Stimulated activated naive CD8-positive, alpha-beta T cell treated with anti-CD3 and anti-CD28 coated beads, Interleukin-15, Interleukin-2, amounts not matched to agents 100 ng/mL and 50 ng/mL, for 24 hours (primary cell): ENCODE results near the gene PRKCQ.
"Not testable (repeated sequence)": the region's sequence is repeated elsewhere in the genome, so short reads cannot be mapped to it uniquely, and the experiment has no call there.

Experiments used
- H3K27ac Mint-ChIP-seq: one replicate; pipeline ENCODE4 v1.8.0; 2021; ENCODE audit warnings: mild to moderate bottlenecking, mixed read lengths
- H3K27me3 Mint-ChIP-seq: one replicate; pipeline ENCODE4 v1.8.0; 2021; ENCODE audit warnings: mixed read lengths
- H3K36me3 Mint-ChIP-seq: one replicate; pipeline ENCODE4 v1.8.0; 2021; ENCODE audit warnings: low read depth, mixed read lengths
- H3K4me1 Mint-ChIP-seq: one replicate; pipeline ENCODE4 v1.8.0; 2021; ENCODE audit warnings: low read depth, mixed read lengths
- H3K4me3 Mint-ChIP-seq: one replicate; pipeline ENCODE4 v1.8.0; 2021; ENCODE audit warnings: mild to moderate bottlenecking, mixed read lengths
- H3K9me3 Mint-ChIP-seq: one replicate; pipeline ENCODE4 v1.8.0; 2021; ENCODE audit warnings: mixed read lengths

Gene PRKCQ

DNA sequence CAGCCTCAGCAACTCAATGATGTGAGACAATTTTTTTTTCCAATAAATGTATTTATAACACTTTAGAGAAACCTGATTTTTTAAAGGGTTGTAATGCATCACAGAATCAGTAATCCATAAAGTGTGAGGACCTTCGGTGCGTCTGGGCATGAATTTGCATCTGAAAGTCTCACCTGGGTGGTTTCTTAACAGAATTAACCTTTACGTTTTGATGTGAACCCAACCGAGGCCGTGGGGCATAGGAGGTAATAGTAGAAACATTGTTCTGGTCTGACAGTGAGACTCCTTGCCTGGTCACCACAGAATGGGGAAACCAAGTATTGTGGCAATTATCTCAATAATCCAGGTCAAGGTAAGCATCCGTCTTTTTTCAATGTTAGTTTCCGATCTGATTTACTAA, 114.6 kb downstream of the PRKCQ start:
- Mint-ChIP-seq H3K4me3 (peak overlapping the region; percentile 33), H3K27me3 (no peaks in the 10 kb centered on the region), H3K27ac (peak overlapping the region; percentile 65), H3K36me3 (peaks cover 80% of the 10 kb centered on the region), H3K9me3 (peaks cover 10% of the 10 kb centered on the region), H3K4me1 (peaks cover 46% of the 10 kb centered on the region)

DNA sequence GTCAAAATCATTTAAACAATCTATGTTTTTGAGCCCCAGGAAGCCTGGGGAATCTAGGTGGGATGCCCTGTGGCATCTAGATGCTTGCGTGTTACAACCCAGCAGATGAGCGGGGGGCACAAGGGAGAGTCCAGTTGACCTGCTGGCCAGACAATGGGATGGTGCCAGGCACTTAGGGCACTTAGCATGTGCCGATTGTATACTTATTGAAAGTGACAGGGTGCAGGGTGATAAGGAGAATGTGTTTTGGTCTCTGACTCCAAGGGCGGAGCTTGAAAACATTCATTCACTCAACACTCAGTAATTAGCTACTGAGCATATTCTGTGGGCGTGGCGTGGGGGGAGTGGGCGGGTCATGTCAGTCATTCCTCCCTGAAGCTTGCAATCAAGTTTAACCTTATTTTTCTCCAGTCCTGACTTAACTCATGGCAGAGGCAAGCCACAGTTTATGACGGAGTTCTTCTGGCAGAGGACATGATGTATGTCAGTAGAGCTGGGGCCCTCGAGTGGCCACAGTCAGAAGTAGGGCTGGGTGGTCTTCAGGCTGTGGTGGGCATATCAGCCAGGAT, 115.1 kb downstream of the PRKCQ start:
- peaks cover 8% of the 10 kb centered on the region for H3K9me3 Mint-ChIP-seq
- H3K36me3 Mint-ChIP-seq = peaks cover 80% of the 10 kb centered on the region
- H3K4me1 Mint-ChIP-seq = peaks cover 41% of the 10 kb centered on the region
- H3K4me3 Mint-ChIP-seq = no peak overlapping the region
- H3K27me3 Mint-ChIP-seq = no peaks in the 10 kb centered on the region
- H3K27ac Mint-ChIP-seq = peak overlapping the region; percentile 57

DNA sequence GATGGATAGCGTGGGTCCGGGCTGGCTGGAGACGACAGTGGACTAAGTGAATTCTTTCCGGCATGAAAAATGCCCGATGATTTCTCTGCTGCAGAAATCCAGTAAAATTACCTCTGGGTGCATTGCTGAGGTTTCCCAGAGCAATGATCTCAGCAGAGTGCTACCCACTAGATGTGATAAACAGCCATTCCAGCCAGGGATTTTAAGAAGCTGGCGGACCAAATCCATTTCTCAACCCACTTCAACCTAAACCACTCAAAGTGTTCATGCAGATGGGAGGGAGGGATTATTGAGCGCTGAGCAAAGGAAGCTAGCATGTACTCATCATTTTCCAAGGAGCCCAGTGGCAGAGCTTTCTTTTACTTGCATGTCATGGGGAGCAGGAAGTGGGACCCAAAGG, 116.7 kb downstream of the PRKCQ start:
- H3K27ac Mint-ChIP-seq = no peak overlapping the region
- H3K9me3 Mint-ChIP-seq = peaks cover 5% of the 10 kb centered on the region
- no peaks in the 10 kb centered on the region for H3K27me3 Mint-ChIP-seq
- peaks cover 85% of the 10 kb centered on the region for H3K36me3 Mint-ChIP-seq
- peaks cover 43% of the 10 kb centered on the region for H3K4me1 Mint-ChIP-seq
- H3K4me3 Mint-ChIP-seq = no peak overlapping the region

DNA sequence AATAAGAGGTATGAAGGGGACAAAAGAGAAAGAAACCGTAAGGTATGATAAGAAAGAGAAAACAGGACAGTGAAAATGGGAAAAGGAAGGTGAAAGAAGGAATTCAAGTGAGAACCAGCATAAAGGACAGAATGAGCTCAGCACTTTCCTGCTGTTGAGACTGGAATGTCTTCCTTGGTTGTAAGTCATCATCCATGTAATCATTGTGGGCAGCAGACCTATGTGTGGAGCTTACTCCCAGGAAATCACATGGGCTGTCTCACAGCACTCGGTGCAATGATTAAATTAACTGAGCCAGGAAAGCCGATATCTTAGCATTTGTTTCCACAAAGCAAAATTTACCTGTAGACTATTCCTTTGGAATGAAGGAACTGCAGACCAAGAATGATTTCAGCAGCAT, 118.1 kb downstream of the PRKCQ start:
- no peak overlapping the region for H3K4me3 Mint-ChIP-seq
- H3K4me1 Mint-ChIP-seq = peaks cover 36% of the 10 kb centered on the region
- no peak overlapping the region for H3K27ac Mint-ChIP-seq
- peaks cover 87% of the 10 kb centered on the region for H3K36me3 Mint-ChIP-seq
- peaks cover 5% of the 10 kb centered on the region for H3K9me3 Mint-ChIP-seq
- H3K27me3 Mint-ChIP-seq = no peaks in the 10 kb centered on the region

DNA sequence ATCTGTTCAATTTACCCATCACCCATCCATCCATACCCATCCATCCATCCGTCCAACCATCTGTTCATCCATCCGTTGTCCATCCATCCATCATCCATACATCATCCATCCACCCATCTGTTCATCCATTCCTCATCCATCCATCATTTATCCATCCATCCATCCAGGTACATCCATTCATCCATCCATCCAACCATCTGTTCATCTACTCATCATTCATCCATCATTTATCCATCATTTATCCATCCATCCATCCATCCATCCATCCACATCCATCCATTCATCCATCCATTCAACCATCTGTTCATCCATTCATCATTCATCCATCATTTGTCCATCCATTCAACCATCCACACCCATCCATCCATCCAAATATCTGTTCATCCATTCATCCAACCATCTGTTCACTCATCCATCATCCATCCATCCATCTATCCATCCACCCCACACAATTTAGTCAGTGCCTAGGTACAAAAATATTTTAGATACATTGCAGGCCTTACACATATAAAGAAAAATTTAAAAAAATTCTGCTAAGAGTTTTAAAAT, 119.1 kb downstream of the PRKCQ start:
- H3K27ac Mint-ChIP-seq = peak overlapping the region; percentile 79
- no peaks in the 10 kb centered on the region for H3K27me3 Mint-ChIP-seq
- peaks cover 5% of the 10 kb centered on the region for H3K9me3 Mint-ChIP-seq
- peaks cover 87% of the 10 kb centered on the region for H3K36me3 Mint-ChIP-seq
- H3K4me1 Mint-ChIP-seq = peaks cover 25% of the 10 kb centered on the region
- H3K4me3 Mint-ChIP-seq = no peak overlapping the region

DNA sequence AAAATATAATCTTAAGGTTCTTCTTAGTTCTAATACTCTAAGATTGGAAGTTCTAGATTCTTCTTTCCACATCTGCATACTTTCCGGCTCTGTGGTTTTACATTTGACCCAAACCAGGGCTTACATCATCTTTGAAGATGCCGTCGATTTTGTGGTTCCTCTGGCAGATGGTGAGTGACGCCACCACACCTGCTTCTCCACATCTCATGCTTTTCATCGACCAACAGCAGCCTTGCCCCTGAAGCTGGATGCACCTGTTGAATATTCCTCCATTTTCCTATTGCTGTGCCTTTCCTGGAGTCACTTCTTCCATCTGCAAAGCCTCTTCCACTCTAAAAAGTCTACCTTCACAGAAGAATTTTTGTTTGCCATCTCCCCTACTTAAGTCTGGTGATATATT, 121.3 kb downstream of the PRKCQ start:
- peaks cover 91% of the 10 kb centered on the region for H3K36me3 Mint-ChIP-seq
- peaks cover 5% of the 10 kb centered on the region for H3K9me3 Mint-ChIP-seq

DNA sequence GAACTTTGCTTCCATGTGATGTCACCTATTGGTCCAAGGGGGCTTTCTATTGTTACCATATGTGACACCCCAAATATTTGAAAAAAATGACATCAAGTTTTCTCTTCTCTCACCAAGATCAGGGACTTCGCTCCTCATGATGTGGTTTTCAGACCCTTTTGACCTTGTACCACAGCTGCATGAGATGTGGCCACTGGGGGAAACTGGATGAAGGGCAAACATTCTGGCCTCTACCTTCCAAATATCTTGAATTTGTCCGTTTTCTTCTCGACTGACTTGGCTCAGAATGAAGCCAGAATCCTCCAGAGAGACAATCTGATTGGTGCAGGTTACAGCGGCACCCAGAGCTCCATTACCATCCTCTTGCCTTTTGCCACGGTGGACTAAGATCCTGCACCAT, 122.7 kb downstream of the PRKCQ start:
- H3K9me3 Mint-ChIP-seq = peaks cover 5% of the 10 kb centered on the region
- H3K4me1 Mint-ChIP-seq = peaks cover 12% of the 10 kb centered on the region
- H3K27me3 Mint-ChIP-seq = no peaks in the 10 kb centered on the region
- no peak overlapping the region for H3K4me3 Mint-ChIP-seq
- no peak overlapping the region for H3K27ac Mint-ChIP-seq
- H3K36me3 Mint-ChIP-seq = peaks cover 83% of the 10 kb centered on the region

More for the DNA sequence above, 121.3 kb downstream of the PRKCQ start:
- Mint-ChIP-seq H3K4me3 (no peak overlapping the region), H3K27ac (no peak overlapping the region), H3K27me3 (no peaks in the 10 kb centered on the region), H3K4me1 (peaks cover 12% of the 10 kb centered on the region)

DNA sequence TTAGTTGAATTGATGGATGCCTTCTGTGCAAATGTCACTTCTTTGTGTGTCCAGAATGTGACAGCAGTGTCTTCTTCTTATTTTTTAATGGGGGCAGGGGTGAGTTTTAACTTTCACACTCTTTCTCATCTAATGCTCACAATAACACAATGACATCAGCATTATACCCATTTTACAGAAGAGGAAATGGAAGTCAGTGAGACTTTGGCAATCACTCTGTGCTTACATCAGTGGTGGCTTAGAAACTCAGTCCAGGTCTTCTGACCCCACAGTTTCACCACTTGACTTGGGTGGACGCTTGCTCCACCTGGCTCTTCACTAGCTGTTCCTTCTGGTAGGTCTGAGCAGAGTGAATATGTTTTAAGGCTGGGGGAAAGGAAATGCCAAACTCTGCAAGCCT, 124.0 kb downstream of the PRKCQ start:
- Mint-ChIP-seq H3K27me3 (no peaks in the 10 kb centered on the region), H3K4me1 (peaks cover 11% of the 10 kb centered on the region), H3K27ac (peak overlapping the region; percentile 31), H3K36me3 (peaks cover 81% of the 10 kb centered on the region), H3K4me3 (no peak overlapping the region), H3K9me3 (peaks cover 4% of the 10 kb centered on the region)

DNA sequence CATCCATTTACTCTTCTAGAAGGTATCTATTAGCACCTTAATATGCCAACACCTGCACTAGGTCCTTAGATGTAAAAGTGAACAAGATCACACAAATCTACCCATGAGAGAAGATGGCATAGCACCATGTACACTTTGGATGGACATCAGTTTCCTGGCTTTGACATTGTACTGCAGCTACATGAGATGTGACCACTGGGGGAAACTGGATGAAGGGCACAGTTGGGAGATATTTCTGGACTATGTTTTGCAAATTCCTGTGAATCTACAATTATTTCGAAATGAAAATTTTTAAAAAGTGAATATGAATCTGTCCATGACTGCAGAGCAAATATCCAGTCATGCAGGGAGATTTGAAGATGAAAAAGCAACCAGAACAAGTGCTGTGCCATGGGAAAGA, 124.5 kb downstream of the PRKCQ start:
- H3K36me3 Mint-ChIP-seq = peaks cover 80% of the 10 kb centered on the region
- H3K4me1 Mint-ChIP-seq = peaks cover 6% of the 10 kb centered on the region
- H3K4me3 Mint-ChIP-seq = no peak overlapping the region
- peak overlapping the region; percentile 31 for H3K27ac Mint-ChIP-seq
- H3K9me3 Mint-ChIP-seq = no peaks in the 10 kb centered on the region
- H3K27me3 Mint-ChIP-seq = no peaks in the 10 kb centered on the region

DNA sequence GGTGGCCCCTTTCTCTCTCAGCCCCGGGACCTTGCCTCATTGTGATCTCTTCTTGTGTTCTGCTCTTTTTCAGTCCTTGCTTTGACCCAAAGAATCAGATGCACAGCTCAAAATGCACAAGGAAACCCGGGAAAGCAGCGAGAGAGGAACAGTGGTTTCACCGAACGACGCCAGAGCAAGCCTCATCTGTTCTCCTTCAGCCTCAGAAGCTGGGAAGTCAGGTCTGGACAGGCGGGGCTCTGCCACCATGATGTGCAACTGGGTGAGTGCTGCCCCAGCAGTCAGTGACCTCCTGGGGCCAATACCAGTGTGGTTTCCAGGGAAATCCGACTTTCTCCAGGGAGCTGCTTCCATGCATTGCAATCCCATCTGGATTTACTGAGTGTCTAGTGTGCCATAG, 133.4 kb downstream of the PRKCQ start:
- H3K4me3 Mint-ChIP-seq = no peak overlapping the region

DNA sequence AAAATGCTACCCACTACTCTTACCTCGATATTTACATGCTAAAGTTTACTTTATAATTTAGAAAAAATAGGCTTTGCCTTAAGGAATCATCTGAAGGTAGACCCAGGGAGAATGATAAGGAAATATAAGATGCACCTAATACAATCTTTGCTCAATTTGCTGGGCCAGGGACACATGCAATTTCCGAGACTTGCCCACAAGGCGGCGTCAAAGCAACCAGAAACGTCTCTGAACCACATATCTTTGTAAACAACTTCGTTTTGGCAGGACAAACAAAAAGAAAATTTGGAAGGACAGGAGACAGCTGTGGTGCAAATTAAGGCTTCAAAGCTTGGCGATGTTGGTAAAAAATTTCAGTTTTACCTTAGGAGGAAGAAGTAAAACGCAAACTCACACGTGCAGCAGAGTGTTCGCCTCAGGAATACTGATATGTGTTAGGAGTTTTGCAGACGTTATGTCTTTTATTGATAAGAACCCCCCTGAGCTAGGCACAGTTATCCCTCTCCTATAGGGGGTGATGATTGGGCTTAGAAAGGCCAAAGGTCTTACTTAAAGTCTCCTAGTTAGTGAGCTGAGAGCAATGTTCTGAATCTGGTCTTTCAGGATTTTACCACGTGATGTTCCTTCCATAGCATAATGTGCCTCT, 134.3 kb downstream of the PRKCQ start:
- no peak overlapping the region for H3K4me3 Mint-ChIP-seq
- H3K27me3 Mint-ChIP-seq = no peaks in the 10 kb centered on the region
- no peaks in the 10 kb centered on the region for H3K9me3 Mint-ChIP-seq
- H3K4me1 Mint-ChIP-seq = peaks cover 16% of the 10 kb centered on the region
- H3K27ac Mint-ChIP-seq = no peak overlapping the region
- H3K36me3 Mint-ChIP-seq = peaks cover 56% of the 10 kb centered on the region

More for the DNA sequence above, 133.4 kb downstream of the PRKCQ start:
- Mint-ChIP-seq H3K36me3 (peaks cover 55% of the 10 kb centered on the region), H3K9me3 (no peaks in the 10 kb centered on the region), H3K27me3 (no peaks in the 10 kb centered on the region), H3K4me1 (peaks cover 16% of the 10 kb centered on the region), H3K27ac (no peak overlapping the region)

DNA sequence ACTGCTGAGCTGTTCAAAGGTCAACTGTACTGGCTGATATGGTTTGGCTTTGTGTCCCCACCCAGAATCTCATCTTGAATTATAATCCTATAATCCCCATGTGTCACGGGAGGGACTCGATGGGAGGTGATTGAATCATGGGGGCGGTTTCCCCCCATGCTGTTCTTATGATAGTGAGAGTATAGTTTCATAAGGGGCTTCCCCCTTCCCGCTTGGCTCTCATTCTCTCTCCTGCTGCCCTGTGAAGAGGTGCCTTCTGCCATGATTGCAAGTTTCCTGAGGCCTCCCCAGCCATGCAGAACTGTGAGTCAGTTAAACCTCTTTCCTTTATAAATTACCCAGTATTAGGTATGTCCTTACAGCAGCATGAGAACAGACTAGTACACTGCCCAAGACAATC, 140.2 kb downstream of the PRKCQ start:
- H3K36me3 Mint-ChIP-seq = peaks cover 71% of the 10 kb centered on the region
- not testable (repeated sequence) for H3K27me3 Mint-ChIP-seq

DNA sequence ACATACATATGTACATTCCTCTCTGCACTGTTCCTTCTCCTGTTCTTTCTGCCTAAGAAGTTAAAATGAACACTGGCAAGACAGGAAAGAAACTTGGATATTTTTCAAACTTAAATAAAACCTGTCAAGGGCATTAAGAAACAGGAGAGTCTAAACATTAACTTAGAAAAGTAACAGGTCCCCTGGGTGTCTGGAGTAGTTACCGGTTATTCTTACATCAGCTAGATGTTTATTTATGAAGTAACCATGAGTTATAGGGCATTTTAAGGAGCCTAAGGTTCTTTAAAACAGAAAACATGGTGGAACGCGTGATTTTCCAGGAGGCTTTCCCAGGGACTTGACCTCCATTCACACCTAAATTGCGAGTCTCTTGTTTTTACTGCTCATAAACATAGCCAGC, 148.2 kb downstream of the PRKCQ start:
- Mint-ChIP-seq H3K9me3 (no peaks in the 10 kb centered on the region), H3K36me3 (peaks cover 64% of the 10 kb centered on the region), H3K27me3 (no peaks in the 10 kb centered on the region), H3K4me3 (no peak overlapping the region), H3K27ac (no peak overlapping the region), H3K4me1 (no peaks in the 10 kb centered on the region)

More for the DNA sequence above, 140.2 kb downstream of the PRKCQ start:
- peaks cover 18% of the 10 kb centered on the region for H3K4me1 Mint-ChIP-seq
- peak overlapping the region; percentile 68 for H3K27ac Mint-ChIP-seq
- not testable (repeated sequence) for H3K9me3 Mint-ChIP-seq, H3K4me3 Mint-ChIP-seq

DNA sequence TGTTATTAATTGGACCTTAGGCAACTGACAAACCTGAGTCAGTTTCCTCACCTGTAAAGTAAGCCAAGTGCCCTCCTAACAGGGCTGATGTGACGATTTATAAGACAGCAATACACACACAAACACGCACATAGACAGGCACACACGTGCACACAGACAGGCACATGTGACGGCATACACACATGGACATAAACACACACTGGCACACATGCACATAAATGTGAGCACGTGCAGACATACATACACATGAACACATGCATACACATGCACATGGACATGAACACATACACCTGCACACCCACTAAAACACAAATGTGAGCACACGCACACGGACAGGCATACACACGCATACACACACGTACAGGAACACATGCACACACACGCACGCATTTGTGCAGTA, 148.9 kb downstream of the PRKCQ start:
- Mint-ChIP-seq H3K9me3 (no peaks in the 10 kb centered on the region), H3K27me3 (no peaks in the 10 kb centered on the region), H3K36me3 (peaks cover 61% of the 10 kb centered on the region), H3K27ac (no peak overlapping the region), H3K4me3 (no peak overlapping the region), H3K4me1 (peaks cover 3% of the 10 kb centered on the region)

DNA sequence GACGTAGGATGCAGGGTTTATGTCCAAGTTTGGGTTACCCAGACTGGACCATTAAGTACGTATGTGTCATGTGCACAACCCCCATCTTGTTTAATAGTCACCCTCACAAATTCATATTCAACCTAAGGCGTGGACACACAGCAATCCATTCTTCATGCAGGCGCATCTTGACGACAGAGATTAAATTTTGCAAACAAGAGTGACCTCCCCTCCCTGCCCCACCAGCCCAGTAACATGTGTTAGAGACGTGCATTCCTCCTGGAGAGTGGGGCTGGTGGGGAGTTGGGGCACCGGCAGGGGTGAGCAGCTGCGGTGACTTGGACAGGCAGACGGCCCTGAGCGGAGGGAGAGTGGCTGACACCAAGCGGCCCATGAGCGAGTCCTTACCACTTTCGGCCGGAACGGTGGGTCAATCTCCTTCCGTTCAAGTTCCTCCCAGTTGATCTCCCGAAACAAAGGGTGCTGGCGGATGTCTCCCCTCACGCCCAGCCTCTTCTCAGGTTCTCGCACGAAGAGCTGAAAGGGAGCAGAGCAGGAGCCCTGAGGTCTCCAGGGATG, 149.6 kb downstream of the PRKCQ start:
- H3K27ac Mint-ChIP-seq = no peak overlapping the region
- peaks cover 10% of the 10 kb centered on the region for H3K4me1 Mint-ChIP-seq
- H3K4me3 Mint-ChIP-seq = no peak overlapping the region
- no peaks in the 10 kb centered on the region for H3K27me3 Mint-ChIP-seq
- peaks cover 62% of the 10 kb centered on the region for H3K36me3 Mint-ChIP-seq
- H3K9me3 Mint-ChIP-seq = no peaks in the 10 kb centered on the region
